Measurements from ENCODE around the gene ADGRG4. TPM values are rescaled to one million over a fixed set of nuclear protein-coding genes. Genes with fewer than 3 reads are reported as not detected.

ADGRG4 gene
- polyA plus RNA-seq, 12 donors: 0.03 to 0.06 (median 0.03) TPM; not detected in 2

GRCh38 chrX:136464589-136464988 lies 163.8 kb downstream of the ADGRG4 start:
- DNase-seq: no peak

Other genes with a start within 250 kb of the ADGRG4 start
- gene FHL1, start 153.4 kb upstream of the ADGRG4 start, polyA plus RNA-seq (ENCODE audit: insufficient read length in 12 of 12): 1,000 to 10,000 TPM in 9 of 12 donors, 100 to 1,000 TPM in 2, not detected in 1; 444 to 2,334 (median 1,756) TPM
- gene MAP7D3, start 49.6 kb upstream of the ADGRG4 start, polyA plus RNA-seq (ENCODE audit: insufficient read length in 12 of 12): 10 to 100 TPM in 11 of 12 donors, not detected in 1; 11.9 to 53.5 (median 17.0) TPM
- under 1 TPM in 1 of 12 donors, not detected in 11; 0.06 TPM for gene BRS3, start 187.0 kb downstream of the ADGRG4 start, polyA plus RNA-seq (ENCODE audit: insufficient read length in 12 of 12)
- 100 to 1,000 TPM in 5 of 12 donors, 10 to 100 TPM in 6, not detected in 1; 73.4 to 116 (median 99.3) TPM for gene HTATSF1, start 196.6 kb downstream of the ADGRG4 start, polyA plus RNA-seq (ENCODE audit: insufficient read length in 12 of 12)
- gene VGLL1, start 231.3 kb downstream of the ADGRG4 start, polyA plus RNA-seq (ENCODE audit: insufficient read length in 12 of 12): 10 to 100 TPM in 1 of 12 donors, 1 to 10 TPM in 3, under 1 TPM in 3, not detected in 5; 0.15 to 13.2 (median 1.1) TPM

Data from muscle of arm (tissue), 12 donors.